Loucy (cell line): ENCODE data around the gene UBAC2.

Experiments
- CTCF ChIP-seq: fragments of 200-600 bp; sonication (generic); conservative IDR thresholded peaks from 2 replicates; pipeline ENCODE4 v1.5.1; 2014; ENCODE audit warnings: mild to moderate bottlenecking, antibody characterized with exemption, low read length
- EZH2phosphoT487 ChIP-seq: fragments of 200-600 bp; IDR thresholded peaks from 2 replicates; pipeline ENCODE4 v1.6.1; 2018; ENCODE audit warnings: antibody characterized with exemption, mild to moderate bottlenecking, moderate library complexity, borderline replicate concordance

- TF ChIP-seq CTCF (peak; percentile 58), EZH2phosphoT487 (no peak)
Measured at GRCh38 chr13:99196466-99197116, 4.1 kb upstream of the UBAC2 start.
